H1 (cell line): ENCODE results near the gene SLC37A1. TPM values are rescaled to one million over a fixed set of nuclear protein-coding genes. Genes with fewer than 3 reads are reported as not detected.

ENCODE experiments used
- CTCF ChIA-PET: fragments of 300-600 bp; sonication (Branson Sonifier 250); formaldehyde crosslinking; loops from one replicate; lab custom pipeline; 2021; ENCODE audit not compliant: partially characterized antibody; lab: Charles Lee
- POLR2A ChIA-PET: fragments of 300-600 bp; sonication (Branson Sonifier 250); formaldehyde crosslinking; loops from one replicate; lab custom pipeline; 2021; ENCODE audit warnings: inconsistent platforms; ENCODE audit not compliant: partially characterized antibody; lab: Charles Lee
- DNase-seq, 2 experiments: peaks; one replicate each; pipeline versions ENCODE4 v3.0.0 to v3.0.0-alpha.2; 2010 to 2022; ENCODE audit warnings: low spot score in 2 of 2, low read depth in 1 of 2, mixed read lengths in 1 of 2
- FAIRE-seq: peaks from 2 replicates; lab custom pipeline; 2011; peaks lifted over from hg19 to GRCh38; lab: Jason Lieb, UNC
- H2AFZ ChIP-seq: 2 replicates; pipeline ENCODE4 v1.8.1; 2012; ENCODE audit warnings: low read length, inconsistent platforms
- H2AK5ac ChIP-seq: 2 replicates; pipeline ENCODE4 v1.6.1; 2013; ENCODE audit warnings: low read depth, low read length
- H2BK120ac ChIP-seq: replicated peaks from 2 replicates; pipeline ENCODE3; 2013; ENCODE audit warnings: low read depth, low read length, inconsistent platforms
- H2BK12ac ChIP-seq: 2 replicates; pipeline ENCODE4 v1.6.1; 2013; ENCODE audit warnings: low read depth, low read length
- H2BK15ac ChIP-seq: 2 replicates; pipeline ENCODE4 v1.6.1; 2013; ENCODE audit warnings: low read length
- H2BK20ac ChIP-seq: 2 replicates; pipeline ENCODE4 v1.6.1; 2013; ENCODE audit warnings: low read length
- H2BK5ac ChIP-seq: 2 replicates; pipeline ENCODE4 v1.6.1; 2013; ENCODE audit warnings: low read depth, low read length
- H3K14ac ChIP-seq: 2 replicates; pipeline ENCODE4 v1.6.1; 2013; ENCODE audit warnings: inconsistent platforms; ENCODE audit not compliant: insufficient read length
- H3K18ac ChIP-seq: 2 replicates; pipeline ENCODE4 v1.6.1; 2013; ENCODE audit warnings: low read length; ENCODE audit errors: extremely low read depth
- H3K23ac ChIP-seq: 2 replicates; pipeline ENCODE4 v1.6.1; 2013; ENCODE audit warnings: inconsistent platforms; ENCODE audit not compliant: insufficient read length
- H3K23me2 ChIP-seq: 2 replicates; pipeline ENCODE4 v1.6.1; 2013; ENCODE audit warnings: low read depth, low read length
- H3K27ac ChIP-seq: 2 replicates; pipeline ENCODE4 v1.6.1; 2011; ENCODE audit warnings: low read depth, low read length, inconsistent platforms
- H3K27me3 ChIP-seq, 4 experiments: replicated peaks in 1 of 4; 1 replicate in 1 of 4; 2 replicates in 3 of 4; pipeline versions ENCODE4 v1.6.1 to v1.8.1; 2011 to 2013; ENCODE audit warnings: low read length in 3 of 4, mild to moderate bottlenecking in 3 of 4, inconsistent platforms in 2 of 4, mixed read lengths in 2 of 4, moderate library complexity in 1 of 4; ENCODE audit not compliant: control insufficient read depth in 3 of 4, insufficient read depth in 3 of 4; ENCODE audit errors: extremely low read depth in 1 of 4
- H3K36me3 ChIP-seq, 4 experiments: 2 replicates each; pipeline versions ENCODE4 v1.6.1 to v1.8.1; 2011 to 2013; ENCODE audit warnings: mild to moderate bottlenecking in 4 of 4, low read length in 3 of 4, moderate library complexity in 2 of 4, control low read depth in 1 of 4, inconsistent platforms in 1 of 4; ENCODE audit not compliant: insufficient read depth in 4 of 4, control insufficient read depth in 2 of 4
- H3K4ac ChIP-seq: replicated peaks from 2 replicates; pipeline ENCODE3; 2013; ENCODE audit warnings: low read length, low read depth, mixed read lengths, inconsistent platforms; ENCODE audit not compliant: insufficient read length
- H3K4me1 ChIP-seq, 4 experiments: replicated peaks in 1 of 4; 1 replicate in 1 of 4; 2 replicates in 3 of 4; pipeline versions ENCODE4 v1.6.1 to v1.8.1; 2011 to 2013; ENCODE audit warnings: low read length in 3 of 4, inconsistent platforms in 2 of 4, mixed read lengths in 1 of 4; ENCODE audit not compliant: insufficient read depth in 4 of 4, control insufficient read depth in 3 of 4
- H3K4me2 ChIP-seq, 2 experiments: 2 replicates each; pipeline versions ENCODE4 v1.6.1 to v1.8.1; 2011 to 2013; ENCODE audit warnings: low read depth in 2 of 2, low read length in 2 of 2, control low read depth in 1 of 2, inconsistent platforms in 1 of 2, mild to moderate bottlenecking in 1 of 2; ENCODE audit not compliant: insufficient read depth in 1 of 2
- H3K4me3 ChIP-seq, 4 experiments: fragments of 200-600, 300-600 bp in 1 of 4; sonication (generic), shearing (Covaris generic), sonication (Bioruptor Twin) in 1 of 4; 2 replicates each; pipeline versions ENCODE4 v1.5.1 to v1.8.1; 2011 to 2016; ENCODE audit warnings: low read length in 4 of 4, low read depth in 3 of 4, control low read depth in 2 of 4, inconsistent platforms in 2 of 4, mild to moderate bottlenecking in 2 of 4, mixed read lengths in 1 of 4, moderate library complexity in 1 of 4; ENCODE audit not compliant: insufficient read depth in 2 of 4; ENCODE audit errors: extremely low read depth in 1 of 4
- H3K56ac ChIP-seq: replicated peaks from 2 replicates; pipeline ENCODE3; 2013; ENCODE audit warnings: low read depth, mild to moderate bottlenecking, mixed read lengths, low read length, inconsistent platforms; ENCODE audit not compliant: insufficient read length
- H3K79me1 ChIP-seq: 2 replicates; pipeline ENCODE4 v1.6.1; 2013; ENCODE audit warnings: low read depth, low read length, control low read depth
- H3K79me2 ChIP-seq, 2 experiments: 2 replicates each; pipeline versions ENCODE4 v1.6.1 to v1.8.1; 2012 to 2013; ENCODE audit warnings: low read length in 2 of 2, mild to moderate bottlenecking in 2 of 2, inconsistent platforms in 1 of 2; ENCODE audit not compliant: insufficient read depth in 2 of 2, control insufficient read depth in 1 of 2
- H3K9ac ChIP-seq, 4 experiments: replicated peaks in 1 of 4; 1 replicate in 1 of 4; 2 replicates in 3 of 4; pipeline versions ENCODE4 v1.6.1 to v1.8.1; 2011 to 2013; ENCODE audit warnings: low read depth in 3 of 4, low read length in 3 of 4, control low read depth in 2 of 4, mild to moderate bottlenecking in 2 of 4, moderate library complexity in 2 of 4, inconsistent platforms in 1 of 4; ENCODE audit errors: extremely low read depth in 1 of 4
- H3K9me3 ChIP-seq, 2 experiments: 2 replicates each; pipeline versions ENCODE4 v1.6.1 to v1.8.1; 2012 to 2013; ENCODE audit warnings: mild to moderate bottlenecking in 2 of 2, moderate library complexity in 2 of 2, control low read depth in 1 of 2, inconsistent platforms in 1 of 2, low read depth in 1 of 2, low read length in 1 of 2, mixed read lengths in 1 of 2; ENCODE audit not compliant: insufficient read depth in 2 of 2
- H4K20me1 ChIP-seq, 2 experiments: replicated peaks in 1 of 2; 2 replicates each; pipeline versions ENCODE3 to v1.8.1; 2011 to 2013; ENCODE audit warnings: inconsistent platforms in 2 of 2, low read length in 2 of 2, mild to moderate bottlenecking in 1 of 2; ENCODE audit not compliant: insufficient read depth in 2 of 2, control insufficient read depth in 1 of 2
- H4K5ac ChIP-seq: 2 replicates; pipeline ENCODE4 v1.6.1; 2013; ENCODE audit warnings: low read length, low read depth, mixed read lengths, inconsistent platforms; ENCODE audit not compliant: insufficient read length
- H4K8ac ChIP-seq: 2 replicates; pipeline ENCODE4 v1.8.0; 2013; ENCODE audit warnings: mild to moderate bottlenecking, moderate library complexity, low read length, inconsistent platforms; ENCODE audit not compliant: insufficient read depth; ENCODE audit errors: extremely low read depth
- H4K91ac ChIP-seq: replicated peaks from 2 replicates; pipeline ENCODE3; 2013; ENCODE audit warnings: low read length, mixed read lengths, inconsistent platforms; ENCODE audit not compliant: insufficient read length
- CTBP2 ChIP-seq: IDR thresholded peaks from 2 replicates; pipeline ENCODE4 v1.7.0; 2011; ENCODE audit warnings: borderline replicate concordance, mild to moderate bottlenecking, moderate library complexity, mixed read lengths, low read length; ENCODE audit not compliant: insufficient read depth, insufficient read length
- EZH2 ChIP-seq: fragments of 200-600 bp; sonication (generic); IDR thresholded peaks from 2 replicates; pipeline ENCODE4 v1.7.1; 2012; ENCODE audit warnings: low read depth, mild to moderate bottlenecking, moderate library complexity, low read length, inconsistent platforms; ENCODE audit not compliant: severe bottlenecking
- GTF2F1 ChIP-seq: IDR thresholded peaks from 2 replicates; pipeline ENCODE4 v1.6.1; 2012; ENCODE audit warnings: low read depth, low read length, improper control_type of control experiment, borderline replicate concordance
- NANOG ChIP-seq: IDR thresholded peaks from 2 replicates; pipeline ENCODE4 v1.6.1; 2011; ENCODE audit warnings: low read length, low read depth, mild to moderate bottlenecking, inconsistent platforms; ENCODE audit not compliant: insufficient read depth, poor library complexity, severe bottlenecking
- SIX5 ChIP-seq: IDR thresholded peaks from 2 replicates; pipeline ENCODE4 v1.6.1; 2011; ENCODE audit warnings: mild to moderate bottlenecking, low read depth, low read length
- YY1 ChIP-seq: IDR thresholded peaks from 2 replicates; pipeline ENCODE4 v1.6.1; 2011; ENCODE audit warnings: low read depth, mild to moderate bottlenecking, low read length
- WGBS, 2 experiments: shearing (Covaris generic) in 1 of 2; methylation state at CpG; one replicate each; pipeline versions ENCODE4 v1.1.6 to v1.1.7; 2013 to 2015; ENCODE audit warnings: low lambda C conversion rate in 2 of 2, mixed read lengths in 2 of 2, inconsistent platforms in 1 of 2, low coverage in 1 of 2, missing lambda C conversion rate in 1 of 2; ENCODE audit not compliant: insufficient replicate concordance in 2 of 2, insufficient coverage in 1 of 2, insufficient read length in 1 of 2; ENCODE audit errors: extremely low coverage in 1 of 2, missing lambda C conversion rate in 1 of 2; 5-methylcytosine and 5-hydroxymethylcytosine counted together
- polyA plus RNA-seq, 7 experiments: library from polyadenylated mRNA; depleted of rRNA in 3 of 7; stranded (reverse) in 5 of 7; unstranded in 2 of 7; fragments of >200 nt in 5 of 7; fragments of 200-250 nt in 2 of 7; gene quantifications; 1 replicate in 5 of 7; 2 replicates in 1 of 7; 4 replicates in 1 of 7; pipeline versions ENCODE4 v1.2.1 to v1.2.3, GENCODE V29; 2011 to 2013; ENCODE audit warnings: missing spikeins in 2 of 7, mixed read lengths in 2 of 7
- total RNA-seq: library from RNA; stranded (reverse); fragmentation: NEBNext Ultra II Directional; extraction: Animal tissue kit (Norgen Biotek cat#: 25700); gene quantifications from 2 replicates; pipeline ENCODE4 v1.2.1, GENCODE V29; 2021

SLC37A1 gene
- total and polyA plus RNA-seq, 2 of the 8 experiments (the other 6 are each of a cell fraction or from before 2014, with no cell fraction given): 15.6 to 30.9 TPM

- H3K4me1 ChIP-seq: no peaks in the 10 kb centered on the region
- no peak overlapping the region for H3K4me2 ChIP-seq
- H4K20me1 ChIP-seq: peaks cover 0 to 2% of the 10 kb centered on the region in 2 experiments
- H2BK15ac ChIP-seq: no peak overlapping the region
- no peak overlapping the region for H4K8ac ChIP-seq
- H3K4me3 ChIP-seq: no peak overlapping the region
- no peak overlapping the region for H2BK5ac ChIP-seq
- H3K27me3 ChIP-seq: no peaks in the 10 kb centered on the region
- no peak overlapping the region for H2AK5ac ChIP-seq
- H4K91ac ChIP-seq: no peak overlapping the region
- peaks cover 2 to 5% of the 10 kb centered on the region in 2 experiments; a peak in 2 of 4 replicates for H3K9me3 ChIP-seq
- no peaks in the 10 kb centered on the region for H3K79me1 ChIP-seq
- POLR2A ChIA-PET: no interaction called here
- DNase-seq: no peak
- H3K14ac ChIP-seq: no peak overlapping the region
- no peak overlapping the region for H4K5ac ChIP-seq
- no peak overlapping the region for H3K56ac ChIP-seq
- no peaks in the 10 kb centered on the region for H3K79me2 ChIP-seq
- no peak overlapping the region for H2BK120ac ChIP-seq
- no peak for FAIRE-seq
- H2BK20ac ChIP-seq: no peak overlapping the region
- H3K9ac ChIP-seq: no peak overlapping the region
- 95% methylated on average over 8 of the region's 8 CpGs; no CpG with 5 or more reads in 1 of the 2 experiments for WGBS, 2 experiments
- H2BK12ac ChIP-seq: no peak overlapping the region
- peaks cover 2 to 9% (median 6%) of the 10 kb centered on the region in 4 experiments; a peak in 3 of 8 replicates for H3K36me3 ChIP-seq
- H2AFZ ChIP-seq: no peak overlapping the region
- no peak overlapping the region for H3K27ac ChIP-seq
- CTCF ChIA-PET: interaction anchor here (0.7 kb wide), 1 partner anchor 129 kb away, joined by 3 read pairs; no protein-coding TSS in a partner anchor
- H3K23me2 ChIP-seq: no peaks in the 10 kb centered on the region
- no peak overlapping the region for H3K23ac ChIP-seq
- no peak overlapping the region for H3K4ac ChIP-seq
- no peak overlapping the region for H3K18ac ChIP-seq
- TF ChIP-seq NANOG: no peak
- TF ChIP-seq CTBP2: no peak
- TF ChIP-seq EZH2: no peak
- no peak for TF ChIP-seq SIX5
- no peak for TF ChIP-seq YY1
- TF ChIP-seq GTF2F1: no peak
Measured at GRCh38 chr21:42575111-42575510, 61.5 kb downstream of the SLC37A1 start.
